ENCODE data around the gene TSPAN9.

TSPAN9 gene

DNA sequence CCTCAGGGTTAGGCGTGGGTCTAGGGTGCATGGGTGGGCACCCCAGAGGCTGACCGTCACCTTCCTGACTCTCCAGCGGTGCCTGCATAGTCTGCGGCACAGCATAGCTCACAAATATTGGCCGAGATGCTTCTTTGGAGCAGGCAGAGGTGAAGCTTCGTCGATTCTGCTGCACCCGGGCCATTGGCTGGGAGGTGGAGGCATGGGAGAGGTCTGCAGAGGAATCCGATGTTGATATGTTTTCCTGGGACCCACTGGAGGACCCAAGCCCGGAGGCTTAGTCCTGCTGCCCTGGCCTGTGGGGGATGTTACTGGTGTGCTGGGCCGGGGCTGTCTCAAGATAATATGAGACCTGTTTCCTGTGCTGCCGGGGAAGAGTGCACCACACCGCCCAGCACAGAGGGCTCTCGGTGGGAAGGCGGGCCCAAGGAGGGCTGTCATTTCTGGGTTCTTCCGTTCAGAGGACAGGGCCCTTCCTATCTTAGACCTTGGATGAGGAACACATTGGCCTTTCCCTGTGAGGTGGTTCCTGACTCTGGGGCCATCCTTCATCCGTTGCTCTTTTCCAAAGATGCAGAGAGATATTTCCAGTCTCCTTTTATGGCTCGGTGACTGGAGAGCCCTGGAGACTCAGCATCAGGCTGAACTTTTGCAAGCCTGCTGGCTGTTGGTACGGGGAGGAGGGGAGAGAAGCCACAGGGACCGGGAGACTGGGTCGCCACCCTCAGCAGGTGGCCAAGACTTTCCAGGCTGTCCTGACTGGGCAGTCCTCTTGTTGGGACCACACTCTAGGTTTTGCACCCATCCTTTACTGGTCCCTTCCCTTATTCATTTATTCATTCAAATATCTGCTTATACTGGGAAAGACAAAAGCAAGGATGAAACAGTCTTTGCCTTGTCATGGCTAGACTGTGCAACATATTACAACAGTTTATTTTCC is 143.5 kb downstream of the TSPAN9 start:
- DNase-seq (ENCODE audit: low read depth in 2 of 3, low spot score in 1 of 3), result no peak

DNA sequence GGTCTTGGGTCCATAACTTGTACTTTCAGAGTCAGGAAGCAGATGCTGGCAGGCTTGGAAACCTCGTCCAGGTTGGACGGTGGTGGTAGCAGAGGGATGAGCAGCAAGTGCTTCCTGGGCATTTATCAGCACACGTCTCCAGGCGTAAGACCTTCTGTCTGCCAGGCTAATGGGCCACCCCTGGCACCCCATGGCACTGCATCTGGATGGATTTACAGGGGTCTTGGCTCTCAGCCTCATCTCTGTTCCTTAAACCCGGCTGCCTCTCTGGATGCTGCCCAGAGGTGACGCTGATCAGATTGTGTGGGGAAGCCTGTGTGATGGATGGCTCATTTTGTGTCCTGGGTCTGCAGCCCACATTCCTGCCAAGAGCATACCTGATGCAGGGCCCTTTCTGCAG is 145.1 kb downstream of the TSPAN9 start:
- DNase-seq (ENCODE audit: low read depth in 2 of 3, low spot score in 1 of 3), result no peak

DNA sequence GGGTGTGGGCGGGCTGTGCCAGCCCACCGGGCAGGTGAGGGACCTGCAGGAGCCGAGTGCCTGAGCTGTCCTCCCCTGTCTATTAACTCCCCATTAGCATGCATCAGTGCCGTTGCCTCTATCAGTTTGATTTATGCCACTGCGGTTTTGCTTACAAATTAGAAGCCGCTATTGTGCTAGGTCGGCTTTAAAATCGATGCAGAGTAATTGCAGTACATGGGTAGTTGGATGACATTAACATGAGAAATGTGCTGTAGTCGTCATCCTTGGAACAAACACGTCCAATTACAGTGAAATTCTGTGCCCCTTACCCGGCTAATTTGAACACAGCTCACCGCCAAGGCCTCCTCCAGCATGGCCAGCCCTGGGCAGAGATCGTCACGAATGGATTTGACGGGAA is 145.8 kb downstream of the TSPAN9 start:
- no peak for DNase-seq (ENCODE audit: low read depth in 2 of 3, low spot score in 1 of 3)

DNA sequence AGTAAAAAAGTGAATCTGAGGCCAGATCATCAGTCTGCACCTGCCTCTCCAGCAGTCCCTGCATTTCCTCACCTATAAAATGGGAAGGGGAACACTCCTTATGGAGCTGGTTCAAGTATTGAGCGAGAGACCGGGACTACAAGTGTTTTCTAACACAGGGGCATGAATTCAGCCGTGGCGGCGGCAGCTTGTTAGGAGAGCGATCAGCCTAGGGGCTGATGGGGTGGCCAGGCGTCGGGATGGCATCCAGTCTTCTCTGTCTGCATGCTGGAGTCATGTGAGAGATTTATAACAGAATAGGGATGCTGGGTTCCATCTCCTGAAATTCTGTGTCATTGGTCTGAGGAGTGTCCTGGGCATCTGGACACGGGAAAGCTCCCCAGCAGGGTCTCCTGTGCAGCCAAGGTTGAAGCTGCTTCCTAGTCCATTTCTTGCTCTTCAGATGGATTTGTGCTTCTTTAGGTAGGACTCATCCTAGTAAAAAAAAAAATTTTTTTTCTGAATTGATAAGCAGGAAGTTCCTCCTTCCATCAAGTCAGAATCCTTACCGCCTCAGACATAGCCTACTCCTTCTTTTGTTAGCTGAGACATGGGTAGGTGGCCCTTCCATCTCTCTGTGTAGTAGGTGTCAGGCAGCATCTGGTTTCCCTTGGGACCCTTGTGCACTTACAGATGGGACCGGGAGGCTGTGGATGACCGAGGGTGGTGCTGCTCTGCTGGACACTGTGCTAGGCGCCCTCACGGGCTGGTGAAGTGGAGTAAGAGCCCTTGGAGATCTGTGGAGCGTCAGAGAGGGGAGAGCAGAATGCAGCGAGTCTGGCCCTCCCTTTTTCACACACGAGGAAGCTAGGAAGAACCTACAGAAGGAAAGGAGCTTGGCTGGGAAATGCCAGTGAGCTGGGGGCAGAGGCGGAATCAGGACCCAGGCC is 146.7 kb downstream of the TSPAN9 start:
- no peak for DNase-seq (ENCODE audit: low read depth in 2 of 3, low spot score in 1 of 3)

DNA sequence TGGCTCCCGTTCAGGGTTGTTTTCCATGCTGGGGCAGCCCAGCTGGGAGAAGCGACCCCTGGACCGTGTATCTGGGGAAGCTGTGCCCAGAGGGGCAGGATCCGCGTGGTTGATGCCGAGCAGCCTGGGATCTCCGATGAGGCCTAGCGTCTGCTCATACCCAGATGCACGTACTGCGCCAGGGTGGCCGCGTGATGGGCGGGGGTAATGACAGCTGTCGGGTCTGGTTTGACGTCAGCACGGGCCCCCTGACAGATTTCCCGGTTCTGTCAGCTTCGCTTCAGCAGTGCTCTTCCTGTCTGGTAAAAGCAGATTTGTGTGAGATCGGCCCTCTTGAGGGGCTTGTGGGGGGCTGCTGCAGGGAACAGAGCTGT is 147.3 kb downstream of the TSPAN9 start:
- no peak for DNase-seq (ENCODE audit: low read depth in 2 of 3, low spot score in 1 of 3)

DNA sequence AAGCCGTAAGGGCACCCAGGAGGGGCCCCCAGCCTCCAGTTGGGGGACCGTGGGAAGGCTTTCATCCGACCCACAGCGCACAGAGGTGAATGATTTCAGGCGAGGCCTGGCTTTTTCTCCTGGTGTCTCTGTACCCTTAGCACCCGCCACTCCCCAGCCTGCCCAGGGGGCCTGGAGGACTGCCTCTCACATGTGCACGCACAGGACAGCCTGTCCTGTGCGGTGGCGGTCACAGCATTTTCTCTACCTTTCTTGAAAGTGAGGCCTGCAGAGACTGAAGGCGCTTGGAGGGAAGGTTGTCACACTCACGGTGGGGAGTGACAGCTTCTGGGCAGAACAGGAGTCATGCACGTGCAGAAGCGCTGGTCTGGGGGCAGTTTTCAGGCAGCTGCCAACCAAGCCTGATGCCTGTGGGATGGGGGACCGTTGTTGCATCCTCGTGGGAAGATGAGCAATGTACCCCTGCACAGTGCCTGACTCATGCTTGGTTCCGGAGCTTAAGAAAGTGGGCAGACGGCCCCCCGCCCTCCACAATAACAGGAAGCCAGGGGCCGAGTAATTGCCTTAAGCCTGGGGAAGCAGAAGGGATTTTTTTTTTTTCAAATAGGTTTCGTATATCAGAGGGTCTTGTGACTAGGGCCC is 148.1 kb downstream of the TSPAN9 start:
- DNase-seq (ENCODE audit: low read depth in 2 of 3, low spot score in 1 of 3), result no peak

DNA sequence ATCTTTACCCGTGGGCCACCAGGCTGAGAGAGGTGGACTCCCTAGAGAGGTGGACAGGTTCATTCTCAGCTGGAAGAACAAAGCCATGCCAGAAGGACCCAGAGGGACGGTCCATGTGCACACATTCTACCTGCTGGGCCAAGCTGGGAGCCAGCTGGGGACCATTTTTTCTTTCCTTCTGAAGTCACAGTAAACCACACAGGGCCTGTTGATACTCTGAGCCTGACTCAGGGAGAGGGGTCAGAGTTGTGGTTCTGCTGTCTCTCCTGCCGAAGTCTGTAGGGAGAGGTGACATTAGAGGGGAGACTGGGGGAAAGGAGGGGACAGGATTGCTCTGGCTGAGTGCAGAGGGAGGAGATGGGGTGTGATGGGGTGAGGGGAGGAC is 148.6 kb downstream of the TSPAN9 start:
- no peak for DNase-seq (ENCODE audit: low read depth in 2 of 3, low spot score in 1 of 3)

DNA sequence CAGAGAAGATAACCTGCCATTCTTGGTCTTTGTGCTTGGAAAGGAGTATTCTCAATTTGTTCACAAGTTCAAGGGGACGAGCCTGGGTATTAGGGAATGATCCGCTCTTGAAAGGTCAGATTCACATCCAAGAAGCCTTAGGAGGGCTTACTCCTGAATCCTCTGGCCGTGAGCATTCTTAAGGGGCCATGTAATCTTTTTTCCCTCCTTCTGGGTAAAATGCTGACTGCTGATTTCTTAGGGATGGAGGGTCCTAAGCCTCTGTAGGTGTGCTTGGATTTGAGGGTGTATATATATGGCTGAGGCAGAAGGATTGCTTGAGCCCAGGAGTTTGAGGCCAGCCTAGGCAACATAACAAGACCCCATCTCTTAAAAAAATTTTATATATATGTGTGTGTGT is 149.1 kb downstream of the TSPAN9 start:
- DNase-seq (ENCODE audit: low read depth in 2 of 3, low spot score in 1 of 3), result no peak

DNA sequence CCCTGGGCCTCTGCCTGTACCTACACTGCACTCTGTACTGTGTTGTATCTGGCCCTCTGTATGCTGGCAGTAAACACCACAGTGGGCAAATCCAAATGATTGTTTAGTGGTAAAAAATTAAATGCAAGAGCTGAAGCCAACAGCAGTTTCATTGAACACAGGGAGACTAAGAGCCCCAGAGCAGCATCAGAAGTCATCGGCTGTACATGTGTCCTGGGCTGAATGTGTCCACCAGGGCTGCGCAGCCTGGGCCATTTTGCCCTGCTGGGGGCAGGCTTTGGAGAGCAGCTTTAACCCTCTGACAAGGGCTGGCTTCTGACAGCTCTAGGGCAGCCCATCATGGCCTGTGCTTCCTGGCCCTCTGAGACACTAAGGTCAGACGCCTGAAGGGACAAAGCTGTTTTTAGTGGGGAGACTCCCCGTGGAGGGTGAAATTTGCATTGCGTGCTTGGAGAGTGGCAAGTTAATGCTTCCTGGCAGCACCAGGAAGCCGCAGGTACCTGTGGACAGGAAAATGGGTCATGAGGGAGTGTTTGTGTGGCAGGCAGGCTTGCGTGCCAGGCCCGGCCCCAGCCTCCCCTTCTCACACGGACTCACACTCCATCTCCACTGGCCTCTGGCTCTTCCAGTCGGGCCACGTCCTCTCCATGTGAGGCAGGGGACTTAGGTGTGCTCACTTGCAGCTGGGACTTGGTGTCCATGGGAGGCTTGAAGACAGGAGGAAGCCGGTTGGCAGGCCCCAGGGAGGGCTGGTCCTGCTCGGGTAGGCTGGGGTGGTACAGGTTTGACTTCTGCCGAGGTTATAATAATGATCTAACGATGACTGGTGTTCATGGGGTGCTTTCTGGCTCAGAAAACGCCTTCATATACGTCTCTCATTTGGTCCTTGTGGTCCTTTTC is 150.1 kb downstream of the TSPAN9 start:
- DNase-seq (ENCODE audit: low read depth in 2 of 3, low spot score in 1 of 3), result no peak

DNA sequence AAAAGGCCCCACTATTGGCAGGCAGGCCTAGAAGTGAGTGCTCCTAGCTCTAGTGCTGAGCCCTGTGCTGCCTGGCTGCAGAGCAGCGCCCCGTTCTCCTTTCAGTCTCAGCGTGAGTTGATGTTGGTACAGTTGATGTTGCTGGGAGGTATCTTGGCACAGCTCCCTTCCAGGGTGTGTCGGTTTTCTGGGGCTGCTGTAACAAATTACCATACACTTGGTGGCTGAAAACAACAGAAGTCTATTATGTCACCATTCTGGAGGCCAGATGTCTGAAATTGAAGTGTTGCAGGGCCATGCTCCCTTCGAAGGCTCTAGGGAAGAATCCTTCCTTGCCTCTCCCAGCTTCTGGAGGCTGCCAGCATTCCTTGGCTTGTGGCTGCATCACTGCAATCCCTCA is 151.4 kb downstream of the TSPAN9 start:
- no peak for DNase-seq (ENCODE audit: low read depth in 2 of 3, low spot score in 1 of 3)

DNA sequence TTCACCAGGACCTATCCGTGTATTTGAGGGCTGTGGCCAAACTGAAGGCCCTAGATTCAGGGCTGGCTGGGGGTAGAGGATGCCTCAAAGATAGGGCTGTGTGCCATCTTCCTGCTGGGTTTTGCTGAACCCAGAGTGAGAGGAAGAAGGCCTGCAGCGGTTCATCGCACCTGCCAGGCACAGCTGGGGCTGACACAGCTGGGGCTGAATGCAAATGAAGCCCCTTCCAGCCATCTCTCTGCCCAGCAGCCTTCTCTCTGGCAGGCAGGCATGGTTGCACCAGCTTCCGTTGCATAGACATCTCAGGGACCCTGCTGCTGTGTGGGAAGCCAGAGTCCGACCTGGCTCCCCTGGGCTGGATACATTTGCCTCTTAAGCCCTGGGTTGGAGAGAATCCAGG is 152.4 kb downstream of the TSPAN9 start:
- no peak for DNase-seq (ENCODE audit: low read depth in 2 of 3, low spot score in 1 of 3)

DNA sequence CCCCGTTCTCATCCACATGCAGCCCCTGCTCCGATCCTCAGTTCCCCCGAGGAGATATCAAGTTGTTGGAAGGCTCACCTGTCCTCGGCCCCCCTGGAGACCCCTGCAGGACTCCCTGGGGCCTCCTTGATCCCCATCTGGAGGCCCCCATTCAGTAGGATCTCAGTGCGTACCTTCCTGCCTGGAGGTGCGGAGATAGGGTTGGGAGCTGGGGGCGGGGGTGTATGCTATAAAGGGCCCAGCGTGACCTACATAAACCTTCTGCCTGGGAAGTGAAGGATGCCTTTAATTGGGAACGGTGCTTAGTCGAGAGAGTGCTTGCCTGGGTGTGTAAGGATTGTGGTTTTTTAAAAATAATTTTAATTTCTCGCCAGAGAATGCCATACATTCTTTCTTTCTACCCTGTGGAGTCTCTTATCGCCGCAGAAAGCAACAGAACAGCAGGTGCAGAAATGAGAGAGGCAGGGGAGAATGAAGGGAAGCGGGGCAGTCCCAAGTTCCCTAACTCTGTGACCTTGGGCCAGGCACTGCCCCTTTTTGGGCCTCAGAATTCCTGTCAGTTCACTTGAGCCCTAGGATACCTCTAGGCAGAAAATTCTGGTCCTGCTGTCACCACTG is 153.7 kb downstream of the TSPAN9 start:
- DNase-seq (ENCODE audit: low read depth in 2 of 3, low spot score in 1 of 3), result no peak

DNA sequence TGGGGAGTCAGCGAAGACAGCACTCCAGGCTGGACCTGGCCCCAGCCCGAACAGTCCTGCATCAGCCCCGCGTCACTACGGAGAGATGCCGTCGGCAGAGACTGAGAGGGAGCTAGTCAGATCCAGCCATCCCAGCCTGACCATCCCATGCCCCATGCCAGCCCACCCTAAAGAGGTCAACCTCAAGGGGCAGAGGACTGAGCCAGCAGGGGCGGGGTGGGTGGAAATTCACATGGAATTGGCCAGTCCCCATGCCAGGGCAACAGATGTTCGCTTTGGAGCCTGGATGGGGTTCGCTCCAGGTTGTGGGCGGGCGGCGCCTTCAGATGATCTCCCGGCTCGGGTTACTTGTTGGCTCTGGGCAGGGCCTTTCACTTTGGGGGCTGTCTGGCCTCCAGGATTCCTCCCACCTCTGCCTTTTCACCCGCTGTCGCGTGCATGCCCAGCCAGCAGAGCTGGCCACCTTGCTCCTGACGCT is 154.3 kb downstream of the TSPAN9 start:
- DNase-seq (ENCODE audit: low read depth in 2 of 3, low spot score in 1 of 3), result no peak

DNA sequence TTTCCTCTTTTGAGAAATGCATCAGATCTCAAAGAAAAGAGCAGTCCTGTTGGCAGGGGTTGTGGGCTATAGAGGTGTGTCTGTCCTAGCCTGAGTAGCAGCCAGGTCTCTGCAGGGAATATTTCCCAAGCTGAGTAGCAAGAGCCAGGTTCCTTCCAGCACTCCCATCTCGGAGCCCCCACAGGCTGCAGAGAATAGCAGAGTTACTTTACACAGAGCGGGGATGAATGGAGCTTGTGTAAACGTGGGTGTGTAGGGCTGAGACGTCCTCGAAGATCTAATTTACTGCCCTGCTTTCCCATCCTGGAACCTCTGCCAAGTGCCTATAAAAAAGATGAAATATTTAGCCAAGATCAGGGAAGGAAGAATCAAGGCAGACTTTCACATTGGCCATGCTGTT is 156.6 kb downstream of the TSPAN9 start:
- DNase-seq (ENCODE audit: low read depth in 2 of 3, low spot score in 1 of 3), result no peak

DNA sequence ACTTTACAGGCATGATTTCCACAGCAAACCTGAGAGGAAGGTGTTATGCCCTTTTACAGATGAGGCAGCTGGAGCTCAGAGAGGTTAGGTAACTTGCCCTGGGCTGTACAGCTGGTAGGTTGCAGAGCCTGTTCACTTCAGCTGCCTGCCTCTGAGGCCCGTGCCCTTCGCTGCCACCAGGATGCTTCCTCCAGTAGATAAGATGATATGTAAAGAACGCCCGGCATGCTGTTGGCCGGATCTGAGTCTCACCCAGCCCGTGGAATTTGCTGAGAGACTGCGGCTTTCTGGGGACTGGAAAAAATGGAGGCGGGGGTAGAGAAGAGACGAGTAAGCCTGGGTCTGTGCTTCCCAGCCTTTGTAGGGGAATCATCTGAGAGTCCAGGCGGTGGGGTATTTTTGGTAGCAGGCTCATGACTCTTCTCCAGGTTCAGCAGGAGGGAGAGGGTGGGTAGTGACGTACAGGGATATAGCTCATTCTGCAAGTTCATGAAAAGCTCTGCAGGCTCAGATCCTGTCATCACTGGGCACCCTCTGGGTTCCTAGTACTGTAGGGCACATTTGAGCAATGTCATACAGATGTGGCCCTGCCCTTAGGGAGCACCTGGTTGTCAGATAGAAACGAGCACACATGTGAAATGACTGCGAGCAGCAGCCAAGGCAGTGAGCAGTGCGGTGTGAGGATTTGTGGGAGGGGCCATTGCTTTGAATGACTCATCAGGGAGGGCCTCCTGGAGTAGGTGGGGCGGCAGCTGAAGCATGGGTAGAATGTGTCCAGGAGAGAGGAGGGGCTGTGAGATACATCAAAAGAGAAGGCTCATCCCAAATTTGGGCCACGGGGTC is 159.4 kb downstream of the TSPAN9 start:
- DNase-seq (ENCODE audit: low read depth in 2 of 3, low spot score in 1 of 3), result no peak

DNA sequence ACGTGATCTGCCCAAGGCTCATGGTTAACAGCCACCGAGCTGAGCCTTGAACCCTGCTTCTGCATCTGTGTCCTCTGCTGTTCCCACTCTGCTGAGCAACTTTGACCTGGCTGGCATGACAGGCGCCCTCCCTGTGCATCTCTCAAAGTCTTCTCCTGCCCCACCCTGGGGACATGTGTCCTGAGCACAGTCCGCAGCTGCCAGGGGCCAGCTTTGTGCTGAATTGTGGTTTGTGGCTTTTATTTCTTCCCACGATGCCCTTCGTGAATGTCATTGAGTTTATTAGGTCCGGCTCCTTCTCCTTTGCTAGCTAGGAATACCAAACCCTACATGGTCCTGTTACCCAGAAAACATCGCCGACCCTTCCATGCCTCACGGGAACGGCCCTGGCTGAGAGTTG is 161.0 kb downstream of the TSPAN9 start:
- DNase-seq (ENCODE audit: low read depth in 2 of 3, low spot score in 1 of 3), result no peak

DNA sequence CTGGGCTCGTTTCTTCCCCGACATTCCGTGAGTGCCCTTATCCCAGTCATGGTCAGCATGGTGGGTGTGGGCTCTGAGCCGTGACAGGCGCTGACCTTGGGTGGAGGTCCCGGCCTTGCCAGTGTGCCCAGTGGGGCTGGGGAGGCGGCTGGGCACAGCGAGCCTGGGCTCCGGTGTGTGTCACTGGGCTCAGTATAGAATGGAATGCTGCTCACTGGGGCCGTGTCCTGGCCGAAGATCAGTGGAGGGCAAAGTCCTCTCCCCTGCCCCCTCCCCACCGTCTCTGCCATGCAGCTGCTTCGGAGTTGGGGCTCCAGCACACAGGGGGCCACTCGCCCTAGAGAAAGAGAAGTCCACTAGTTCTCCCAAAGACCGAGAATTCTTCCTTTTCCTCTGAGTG is 164.4 kb downstream of the TSPAN9 start:
- no peak for DNase-seq (ENCODE audit: low read depth in 2 of 3, low spot score in 1 of 3)

DNA sequence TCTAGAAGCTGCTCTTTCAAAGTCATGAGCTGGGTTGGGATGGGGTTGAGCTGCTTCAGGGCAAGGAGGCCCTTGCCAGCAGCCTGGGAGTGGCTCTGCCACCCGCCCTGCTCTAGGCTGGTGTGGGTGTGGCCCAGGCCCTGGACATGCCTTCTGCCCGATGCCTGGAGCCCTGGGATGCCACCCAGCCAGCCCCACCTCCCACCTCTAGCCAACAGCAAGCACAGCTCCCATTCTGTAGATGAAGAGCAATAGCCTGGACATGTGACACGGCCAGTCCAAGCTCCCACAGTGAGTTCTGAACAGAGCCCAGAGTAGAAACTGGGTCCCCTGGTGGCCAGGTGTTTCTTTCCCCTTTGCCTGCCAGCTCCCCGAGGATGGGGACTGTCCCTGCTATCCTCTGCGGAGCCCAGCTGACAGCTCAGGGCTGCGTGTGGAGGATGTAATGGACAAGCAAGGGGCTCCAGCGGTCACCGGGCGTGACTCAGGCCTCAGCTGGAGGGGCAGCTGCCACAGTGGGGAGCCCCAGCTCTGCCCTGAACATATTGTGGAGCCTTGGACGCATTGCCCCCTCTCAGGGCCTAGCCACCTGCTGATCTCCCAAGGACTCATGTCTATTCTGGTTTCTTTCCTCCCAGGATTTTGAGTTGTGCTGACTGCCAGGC is 165.2 kb downstream of the TSPAN9 start:
- DNase-seq (ENCODE audit: low read depth in 2 of 3, low spot score in 1 of 3), result no peak

All from stimulated activated CD4-positive, alpha-beta T cell treated with anti-CD3 and anti-CD28 coated beads, Interleukin-12 subunit alpha, Interleukin-12 subunit beta, amount 100 ng/mL, for 48 hours (primary cell).